ENCODE measurements around the gene HOXC5. TPM values are rescaled to one million over a fixed set of nuclear protein-coding genes. Genes with fewer than 3 reads are reported as not detected.
A peak's percentile ranks its signal among the peaks of the same experiment; 100 is the strongest.

The HOXC5 gene
- total RNA-seq, 1 experiment from 2014 or later, result 5.0 TPM

- H3K9me3 ChIP-seq (ENCODE audit: control insufficient read depth, insufficient read depth, low read depth, low read length), result no peaks in the 10 kb centered on the region
- intact Hi-C loops (cut with micrococcal nuclease; ENCODE audit: unreplicated experiment) (no loop called here), in situ Hi-C loops (cut with HindIII; ENCODE audit: low pct_unique_long_range_greater_than_20kb, low sequenced_read_pairs) (no loop called here)
- ChIA-PET CTCF (no interaction called here), POLR2A (interaction anchor here (0.6 kb wide), 1 partner anchor 9 kb away, joined by 6 read pairs; no protein-coding TSS in a partner anchor)
- TF ChIP-seq REST (IDR thresholded peaks at IDR 0.05; ENCODE audit: insufficient read depth in 1 of 2, low read depth in 2 of 2, low read length in 1 of 2), result no peak
- TF ChIP-seq, protein P1, sequence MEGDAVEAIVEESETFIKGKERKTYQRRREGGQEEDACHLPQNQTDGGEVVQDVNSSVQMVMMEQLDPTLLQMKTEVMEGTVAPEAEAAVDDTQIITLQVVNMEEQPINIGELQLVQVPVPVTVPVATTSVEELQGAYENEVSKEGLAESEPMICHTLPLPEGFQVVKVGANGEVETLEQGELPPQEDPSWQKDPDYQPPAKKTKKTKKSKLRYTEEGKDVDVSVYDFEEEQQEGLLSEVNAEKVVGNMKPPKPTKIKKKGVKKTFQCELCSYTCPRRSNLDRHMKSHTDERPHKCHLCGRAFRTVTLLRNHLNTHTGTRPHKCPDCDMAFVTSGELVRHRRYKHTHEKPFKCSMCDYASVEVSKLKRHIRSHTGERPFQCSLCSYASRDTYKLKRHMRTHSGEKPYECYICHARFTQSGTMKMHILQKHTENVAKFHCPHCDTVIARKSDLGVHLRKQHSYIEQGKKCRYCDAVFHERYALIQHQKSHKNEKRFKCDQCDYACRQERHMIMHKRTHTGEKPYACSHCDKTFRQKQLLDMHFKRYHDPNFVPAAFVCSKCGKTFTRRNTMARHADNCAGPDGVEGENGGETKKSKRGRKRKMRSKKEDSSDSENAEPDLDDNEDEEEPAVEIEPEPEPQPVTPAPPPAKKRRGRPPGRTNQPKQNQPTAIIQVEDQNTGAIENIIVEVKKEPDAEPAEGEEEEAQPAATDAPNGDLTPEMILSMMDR (IDR thresholded peaks at IDR 0.05), result no peak
- no peak for TF ChIP-seq SIN3A (IDR thresholded peaks at IDR 0.05; ENCODE audit: borderline replicate concordance, insufficient read depth, low read depth, low read length)
- TF ChIP-seq POLR2AphosphoS5 (IDR thresholded peaks at IDR 0.05; ENCODE audit: low read depth, low read length), result no peak
- no peak for TF ChIP-seq TCF7L2 (IDR thresholded peaks at IDR 0.05; ENCODE audit: low read depth, low read length)
- ATAC-seq (no peak), DNase-seq (ENCODE audit: low read depth, low spot score) (no peak)
- H3K4me1 ChIP-seq (ENCODE audit: control insufficient read depth, insufficient read depth, low read length), result peaks cover 84% of the 10 kb centered on the region
- no peaks in the 10 kb centered on the region for H3K27me3 ChIP-seq (ENCODE audit: control insufficient read depth, insufficient read depth, low read length)
- BruUV-seq (replicated peaks), result no TSS peak
- no peaks in the 10 kb centered on the region for H3K36me3 ChIP-seq (ENCODE audit: control insufficient read depth, insufficient read depth, low read length)
- peak overlapping the region; percentile 49 for H3K27ac ChIP-seq (ENCODE audit: low read length)
- no peak overlapping the region for H3K4me3 ChIP-seq (ENCODE audit: low read depth in 2 of 2, low read length in 2 of 2)
These were observed 10.4 kb downstream of the HOXC5 start for GRCh38 chr12:54042970-54043853.

DNA sequence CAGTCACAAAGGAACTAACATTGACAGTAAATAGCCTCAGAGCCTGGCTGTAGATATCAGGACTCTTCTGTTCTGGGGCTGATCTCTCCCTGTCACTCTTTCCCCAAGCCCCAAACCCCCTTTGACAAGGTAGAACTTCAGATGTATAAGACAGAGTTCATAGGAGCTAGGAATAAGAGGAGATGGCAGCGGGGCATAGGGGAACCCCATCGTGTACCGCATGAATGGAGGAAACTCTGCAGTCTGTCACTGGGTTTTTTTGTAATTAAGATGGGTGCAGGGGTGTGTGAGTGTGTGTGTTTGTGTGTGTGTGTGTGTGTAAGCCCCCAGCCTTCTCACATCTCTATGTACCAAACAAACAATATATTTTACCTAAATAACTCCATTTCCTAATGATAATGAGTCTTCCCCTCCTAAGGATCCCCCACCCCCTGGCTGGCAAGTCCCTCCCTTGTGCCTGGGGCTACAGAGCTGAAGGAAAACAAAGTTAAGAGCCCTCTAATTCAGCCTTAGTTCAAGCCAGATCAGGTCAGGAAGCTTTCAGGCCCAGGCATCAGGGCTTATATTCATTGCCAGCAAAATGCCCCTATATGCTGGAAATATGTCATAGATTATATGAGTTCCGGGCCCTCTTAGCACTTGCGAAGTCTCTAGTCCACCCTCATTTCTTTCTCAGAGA is 11.7 kb downstream of the HOXC5 start:
- ATAC-seq (no peak), DNase-seq (ENCODE audit: low read depth, low spot score) (no peak)
- CTCF ChIA-PET, result no interaction called here
- in situ Hi-C loops (cut with HindIII; ENCODE audit: low pct_unique_long_range_greater_than_20kb, low sequenced_read_pairs) (no loop called here), intact Hi-C loops (cut with micrococcal nuclease; ENCODE audit: unreplicated experiment) (no loop called here)
- Histone ChIP-seq H3K9me3 (ENCODE audit: control insufficient read depth, insufficient read depth, low read depth, low read length) (no peaks in the 10 kb centered on the region), H3K27ac (ENCODE audit: low read length) (peak overlapping the region; percentile 57; the same call in 1 of the 2 replicates), H3K4me1 (ENCODE audit: control insufficient read depth, insufficient read depth, low read length) (peaks cover 83% of the 10 kb centered on the region), H3K36me3 (ENCODE audit: control insufficient read depth, insufficient read depth, low read length) (no peaks in the 10 kb centered on the region), H3K27me3 (ENCODE audit: control insufficient read depth, insufficient read depth, low read length) (no peaks in the 10 kb centered on the region), H3K4me3 (ENCODE audit: low read depth in 2 of 2, low read length in 2 of 2) (no peak overlapping the region)
- POLR2A ChIA-PET, result no interaction called here
- TF ChIP-seq POLR2AphosphoS5 (IDR thresholded peaks at IDR 0.05; ENCODE audit: low read depth, low read length) (no peak), SIN3A (IDR thresholded peaks at IDR 0.05; ENCODE audit: borderline replicate concordance, insufficient read depth, low read depth, low read length) (no peak), TCF7L2 (IDR thresholded peaks at IDR 0.05; ENCODE audit: low read depth, low read length) (no peak), REST (IDR thresholded peaks at IDR 0.05; ENCODE audit: insufficient read depth in 1 of 2, low read depth in 2 of 2, low read length in 1 of 2) (no peak)
- TF ChIP-seq, protein P1 (IDR thresholded peaks at IDR 0.05), result no peak
- TSS peak; percentile 36 for BruUV-seq (replicated peaks)

Measured in Panc1 (cell line).